ENCODE measurements around the gene HMGCS1. TPM values are rescaled to one million over a fixed set of nuclear protein-coding genes. Genes with fewer than 3 reads are reported as not detected.

Gene HMGCS1
- total RNA-seq, 2 experiments from 2014 or later, result 91.4 to 121 TPM

GRCh38 chr5:43245724-43246385 lies 67.4 kb downstream of the HMGCS1 start:
- H3K4me1 Mint-ChIP-seq, result peaks cover 28% of the 10 kb centered on the region
- H3K27ac Mint-ChIP-seq, result no peak overlapping the region
- CTCF ChIA-PET, result no interaction called here
- peaks cover 33% of the 10 kb centered on the region for H3K27me3 Mint-ChIP-seq
- DNase-seq, result no peak
- no peaks in the 10 kb centered on the region for H3K9me3 Mint-ChIP-seq (ENCODE audit: low read depth)
- no peak overlapping the region for H3K4me3 Mint-ChIP-seq
- ATAC-seq, result no peak
- H3K36me3 Mint-ChIP-seq, result no peaks in the 10 kb centered on the region

- peak; percentile 77 for ATAC-seq
- no peak overlapping the region for H3K27ac Mint-ChIP-seq
- H3K36me3 Mint-ChIP-seq, result no peaks in the 10 kb centered on the region
- H3K4me3 Mint-ChIP-seq, result no peak overlapping the region
- CTCF ChIA-PET, result no interaction called here
- peaks cover 31% of the 10 kb centered on the region for H3K27me3 Mint-ChIP-seq
- no peaks in the 10 kb centered on the region for H3K9me3 Mint-ChIP-seq (ENCODE audit: low read depth)
- peaks cover 28% of the 10 kb centered on the region for H3K4me1 Mint-ChIP-seq
- DNase-seq, result no peak
Measured at GRCh38 chr5:43244823-43245565, 68.2 kb downstream of the HMGCS1 start.

GRCh38 chr5:43243270-43243669 lies 69.9 kb downstream of the HMGCS1 start:
- Mint-ChIP-seq H3K4me1 (peaks cover 28% of the 10 kb centered on the region), H3K27me3 (peaks cover 31% of the 10 kb centered on the region), H3K27ac (no peak overlapping the region), H3K36me3 (no peaks in the 10 kb centered on the region), H3K4me3 (no peak overlapping the region), H3K9me3 (ENCODE audit: low read depth) (no peaks in the 10 kb centered on the region)
- no peak for ATAC-seq
- CTCF ChIA-PET, result no interaction called here
- no peak for DNase-seq

GRCh38 chr5:43242196-43242595 lies 71.0 kb downstream of the HMGCS1 start:
- H3K9me3 Mint-ChIP-seq (ENCODE audit: low read depth), result no peaks in the 10 kb centered on the region
- peaks cover 28% of the 10 kb centered on the region for H3K4me1 Mint-ChIP-seq
- CTCF ChIA-PET, result no interaction called here
- no peak overlapping the region for H3K27ac Mint-ChIP-seq
- H3K27me3 Mint-ChIP-seq, result peaks cover 32% of the 10 kb centered on the region
- DNase-seq, result peak; percentile 28
- H3K4me3 Mint-ChIP-seq, result no peak overlapping the region
- no peaks in the 10 kb centered on the region for H3K36me3 Mint-ChIP-seq
- ATAC-seq, result no peak

Other genes starting within 250 kb of the HMGCS1 start
- gene ZNF131, start 192.5 kb downstream of the HMGCS1 start, total RNA-seq, result 10 to 100 TPM; 39.9 to 56.2 TPM
- gene NIM1K, start 121.2 kb downstream of the HMGCS1 start, total RNA-seq, result under 1 TPM; 0.50 to 0.66 TPM
- 10 to 100 TPM; 10.0 to 11.6 TPM for gene CCL28, start 99.0 kb upstream of the HMGCS1 start, total RNA-seq
- 10 to 100 TPM; 13.9 to 21.9 TPM for gene TMEM267, start 170.5 kb upstream of the HMGCS1 start, total RNA-seq
- 1 to 10 TPM; 7.0 to 9.8 TPM for gene C5orf34, start 201.7 kb upstream of the HMGCS1 start, total RNA-seq
- 10 to 100 TPM; 34.0 to 42.9 TPM for gene PAIP1, start 243.7 kb upstream of the HMGCS1 start, total RNA-seq

Measured in activated CD8-positive, alpha-beta memory T cell treated with anti-CD3 and anti-CD28 coated beads, Interleukin-2, amount 10 ng/mL, durations not matched to agents 7 days and 5 days (primary cell).